ENCODE results near the gene DNER. TPM values are rescaled to one million over a fixed set of nuclear protein-coding genes. Genes with fewer than 3 reads are reported as not detected.

DNER gene
- polyA plus RNA-seq, 2 of the 4 experiments (the other 2 are of a cell fraction), result 0.34 to 4.2 TPM

DNA sequence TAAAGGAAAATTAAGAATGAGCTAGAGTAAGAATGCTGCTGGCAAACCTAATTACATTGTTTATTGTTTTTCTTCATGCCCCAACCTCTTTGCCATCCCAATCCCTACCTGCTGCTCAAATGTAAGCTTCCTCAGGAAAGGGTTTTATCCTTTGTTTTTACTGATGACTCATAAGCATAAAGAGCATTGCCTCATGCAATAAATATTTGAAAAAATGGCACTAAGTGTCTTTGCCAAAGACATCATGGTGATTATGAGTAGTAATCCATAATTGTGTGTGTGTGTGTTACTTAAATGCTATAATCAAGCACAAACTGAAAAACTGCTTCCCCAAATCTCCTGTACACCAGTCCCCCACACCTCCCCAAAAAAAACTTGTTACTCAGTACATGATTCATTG is 53.4 kb downstream of the DNER start:
- TF ChIP-seq FOSL2 (IDR thresholded peaks at IDR 0.05) (no peak), FOSL2 (CRISPR knock-in tag; IDR thresholded peaks at IDR 0.05) (peak; percentile 32; the same call in 1 of the 2 replicates), EHMT2 (IDR thresholded peaks at IDR 0.05; ENCODE audit: low read depth) (no peak)
- H3K9me3 ChIP-seq, result no peaks in the 10 kb centered on the region
- ChIA-PET POLR2A (no interaction called here), CTCF (interaction anchor here (1.2 kb wide), 1 partner anchor 21 kb away, joined by 3 read pairs; no protein-coding TSS in a partner anchor)
- H3K27ac ChIP-seq, result no peak overlapping the region
- H3K4me1 ChIP-seq, result no peaks in the 10 kb centered on the region
- no peak for ATAC-seq
- no peak overlapping the region for H3K4me2 ChIP-seq
- no peak for DNase-seq (ENCODE audit: low read depth in 1 of 2, low spot score in 1 of 2)
- no peak for FAIRE-seq
- H3K4me3 ChIP-seq, result no peak overlapping the region

GRCh38 chr2:229660391-229660790 is 54.0 kb downstream of the DNER start:
- H3K4me1 ChIP-seq, result no peaks in the 10 kb centered on the region
- TF ChIP-seq HOXB13 (CRISPR knock-in tag; IDR thresholded peaks at IDR 0.05; ENCODE audit: low read depth) (no peak), POLR2A (IDR thresholded peaks at IDR 0.05; ENCODE audit: low read length) (no peak), EHMT2 (IDR thresholded peaks at IDR 0.05; ENCODE audit: low read depth) (no peak), PHF8 (IDR thresholded peaks at IDR 0.05; ENCODE audit: borderline replicate concordance, low read depth) (no peak), E2F6 (IDR thresholded peaks at IDR 0.05; ENCODE audit: borderline replicate concordance, low read depth) (no peak), NFE2L2 (conservative IDR thresholded peaks at IDR 0.05; ENCODE audit: low read length) (no peak), SMC3 (IDR thresholded peaks at IDR 0.05) (no peak), EP300 (IDR thresholded peaks at IDR 0.05) (no peak), RARB (CRISPR knock-in tag; IDR thresholded peaks at IDR 0.05) (no peak), FOSB (CRISPR knock-in tag; IDR thresholded peaks at IDR 0.05) (no peak), MAFK (IDR thresholded peaks at IDR 0.05; ENCODE audit: partially characterized antibody) (no peak), ZNF302 (CRISPR knock-in tag; IDR thresholded peaks at IDR 0.05) (no peak), CHD2 (IDR thresholded peaks at IDR 0.05; ENCODE audit: low read length, partially characterized antibody) (no peak), GATA3 (IDR thresholded peaks at IDR 0.05; ENCODE audit: borderline replicate concordance) (no peak), CBX2 (IDR thresholded peaks at IDR 0.05; ENCODE audit: borderline replicate concordance, low read depth) (no peak), CHD4 (IDR thresholded peaks at IDR 0.05; ENCODE audit: borderline replicate concordance) (no peak), HES2 (IDR thresholded peaks at IDR 0.05) (no peak), JUNB (IDR thresholded peaks at IDR 0.05) (no peak), TP53 (CRISPR knock-in tag; IDR thresholded peaks at IDR 0.05) (no peak)
- TF ChIP-seq, protein P1, sequence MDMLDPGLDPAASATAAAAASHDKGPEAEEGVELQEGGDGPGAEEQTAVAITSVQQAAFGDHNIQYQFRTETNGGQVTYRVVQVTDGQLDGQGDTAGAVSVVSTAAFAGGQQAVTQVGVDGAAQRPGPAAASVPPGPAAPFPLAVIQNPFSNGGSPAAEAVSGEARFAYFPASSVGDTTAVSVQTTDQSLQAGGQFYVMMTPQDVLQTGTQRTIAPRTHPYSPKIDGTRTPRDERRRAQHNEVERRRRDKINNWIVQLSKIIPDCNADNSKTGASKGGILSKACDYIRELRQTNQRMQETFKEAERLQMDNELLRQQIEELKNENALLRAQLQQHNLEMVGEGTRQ (IDR thresholded peaks at IDR 0.05), result no peak
- no peaks in the 10 kb centered on the region for H3K9me3 ChIP-seq
- ATAC-seq (no peak), FAIRE-seq (no peak), DNase-seq (ENCODE audit: low read depth in 1 of 2, low spot score in 1 of 2) (no peak)
- POLR2A ChIA-PET, result no interaction called here
- H3K27ac ChIP-seq, result no peak overlapping the region
- CTCF ChIA-PET, result interaction anchor here (1.2 kb wide), 1 partner anchor 20 kb away, joined by 3 read pairs; no protein-coding TSS in a partner anchor
- H3K4me2 ChIP-seq, result no peak overlapping the region
- no peak overlapping the region for H3K4me3 ChIP-seq

DNA sequence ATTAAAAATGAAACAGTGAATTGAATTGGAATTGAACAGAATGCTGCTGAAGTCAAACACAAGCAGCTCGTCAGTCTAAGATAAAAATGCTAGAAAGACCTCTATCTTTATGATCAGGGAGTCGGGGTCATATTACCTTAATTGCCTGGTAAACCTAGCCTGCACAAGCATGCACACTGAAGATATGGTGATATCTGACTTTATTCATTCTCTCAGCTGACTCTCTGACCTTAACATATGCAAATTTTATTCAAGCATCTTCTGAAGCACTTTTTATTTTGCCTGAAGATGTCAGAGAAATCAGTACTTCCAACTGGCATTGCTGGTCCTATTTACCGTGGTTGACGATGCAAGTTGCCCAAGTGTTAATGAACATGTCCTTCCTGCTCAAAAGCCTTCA is 56.4 kb downstream of the DNER start:
- ChIA-PET CTCF (no interaction called here), POLR2A (no interaction called here)
- 37% methylated on average over 4 of the region's 4 CpGs for WGBS (ENCODE audit: missing lambda C conversion rate)
- no peak for ATAC-seq
- no peaks in the 10 kb centered on the region for H3K4me1 ChIP-seq
- H3K9me3 ChIP-seq, result no peaks in the 10 kb centered on the region
- DNase-seq (ENCODE audit: low read depth in 1 of 2, low spot score in 1 of 2), result no peak
- no peak overlapping the region for H3K27ac ChIP-seq
- no peak for FAIRE-seq
- no peak for TF ChIP-seq NPAS2 (CRISPR knock-in tag; IDR thresholded peaks at IDR 0.05; ENCODE audit: borderline replicate concordance)
- no peak for TF ChIP-seq FOSL2 (IDR thresholded peaks at IDR 0.05)
- TF ChIP-seq FOSL2 (CRISPR knock-in tag; IDR thresholded peaks at IDR 0.05), result no peak
- no peak for TF ChIP-seq RFX5 (IDR thresholded peaks at IDR 0.05)
- TF ChIP-seq ESRRA (IDR thresholded peaks at IDR 0.05; ENCODE audit: borderline replicate concordance, low read length), result no peak
- no peak for TF ChIP-seq ZSCAN20 (CRISPR knock-in tag; IDR thresholded peaks at IDR 0.05)
- no peak for TF ChIP-seq TFCP2L1 (CRISPR knock-in tag; IDR thresholded peaks at IDR 0.05)
- TF ChIP-seq HOXA7 (CRISPR knock-in tag; IDR thresholded peaks at IDR 0.05), result no peak
- TF ChIP-seq, protein P2, sequence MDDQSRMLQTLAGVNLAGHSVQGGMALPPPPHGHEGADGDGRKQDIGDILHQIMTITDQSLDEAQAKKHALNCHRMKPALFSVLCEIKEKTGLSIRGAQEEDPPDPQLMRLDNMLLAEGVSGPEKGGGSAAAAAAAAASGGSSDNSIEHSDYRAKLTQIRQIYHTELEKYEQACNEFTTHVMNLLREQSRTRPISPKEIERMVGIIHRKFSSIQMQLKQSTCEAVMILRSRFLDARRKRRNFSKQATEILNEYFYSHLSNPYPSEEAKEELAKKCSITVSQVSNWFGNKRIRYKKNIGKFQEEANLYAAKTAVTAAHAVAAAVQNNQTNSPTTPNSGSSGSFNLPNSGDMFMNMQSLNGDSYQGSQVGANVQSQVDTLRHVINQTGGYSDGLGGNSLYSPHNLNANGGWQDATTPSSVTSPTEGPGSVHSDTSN (IDR thresholded peaks at IDR 0.05), result no peak
- no peak overlapping the region for H3K4me2 ChIP-seq
- H3K4me3 ChIP-seq, result no peak overlapping the region
